Measurements from ENCODE around the gene FCER1A. TPM values are rescaled to one million over a fixed set of nuclear protein-coding genes. Genes with fewer than 3 reads are reported as not detected.
"Not testable (repeated sequence)": the region's sequence is repeated elsewhere in the genome, so short reads cannot be mapped to it uniquely, and the experiment has no call there.

Gene FCER1A
- total RNA-seq, 8 experiments from 2014 or later = not detected

DNA sequence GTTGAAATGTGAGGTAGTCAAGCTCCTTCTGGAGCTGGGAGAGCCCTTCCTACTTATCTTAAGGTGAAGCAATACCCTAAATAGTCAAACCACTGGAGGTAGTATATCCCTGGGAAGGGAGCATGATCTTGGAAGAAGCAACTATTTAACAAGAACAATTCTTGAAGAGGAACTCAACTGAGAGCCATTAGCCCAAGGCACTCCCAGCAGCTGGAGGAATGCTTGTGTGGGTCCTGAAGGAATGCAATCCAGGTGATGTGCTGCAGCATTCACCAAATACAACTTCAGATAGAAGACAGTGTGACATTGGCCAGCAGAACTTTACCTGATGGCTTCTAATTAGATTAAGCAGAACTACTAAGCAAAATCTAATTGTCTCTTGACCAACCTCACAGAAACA lies 9.5 kb downstream of the FCER1A start:
- ATAC-seq (replicated peaks in 6 of 8) = no peak
- Histone ChIP-seq H3K4me1 (replicated peaks in 1 of 2) (no peaks in the 10 kb centered on the region), H3K27ac (no peak overlapping the region), H3K4me3 (no peak overlapping the region)
- in situ Hi-C loops (cut with MboI; ENCODE audit: low pct_unique_long_range_greater_than_20kb in 2 of 9, low sequenced_read_pairs in 9 of 9, unreplicated experiment in 9 of 9) = no loop called here

DNA sequence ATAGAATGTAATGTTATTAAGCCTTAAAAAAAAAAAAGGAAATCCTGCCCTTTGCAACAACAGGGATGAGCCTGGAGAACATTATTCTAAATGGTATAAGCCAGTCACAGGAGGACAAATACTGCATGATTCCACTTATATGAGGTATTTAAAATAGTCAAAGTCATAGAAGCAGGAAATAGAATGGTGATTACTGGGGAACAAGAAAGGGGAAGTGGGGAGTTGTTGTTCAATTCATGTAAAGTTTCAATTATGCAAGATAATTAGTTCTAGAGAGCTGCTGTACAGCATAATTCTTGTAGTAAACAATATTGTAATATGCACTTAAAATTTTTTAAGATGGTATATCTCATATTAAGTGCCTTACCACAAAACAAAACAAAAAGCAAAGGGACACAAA lies 13.2 kb downstream of the FCER1A start:
- H3K4me1 ChIP-seq (replicated peaks in 1 of 2) = no peaks in the 10 kb centered on the region
- no peak overlapping the region for H3K27ac ChIP-seq
- ATAC-seq (replicated peaks in 6 of 8) = no peak
- no peak overlapping the region for H3K4me3 ChIP-seq
- in situ Hi-C loops (cut with MboI; ENCODE audit: low pct_unique_long_range_greater_than_20kb in 2 of 9, low sequenced_read_pairs in 9 of 9, unreplicated experiment in 9 of 9) = no loop called here

DNA sequence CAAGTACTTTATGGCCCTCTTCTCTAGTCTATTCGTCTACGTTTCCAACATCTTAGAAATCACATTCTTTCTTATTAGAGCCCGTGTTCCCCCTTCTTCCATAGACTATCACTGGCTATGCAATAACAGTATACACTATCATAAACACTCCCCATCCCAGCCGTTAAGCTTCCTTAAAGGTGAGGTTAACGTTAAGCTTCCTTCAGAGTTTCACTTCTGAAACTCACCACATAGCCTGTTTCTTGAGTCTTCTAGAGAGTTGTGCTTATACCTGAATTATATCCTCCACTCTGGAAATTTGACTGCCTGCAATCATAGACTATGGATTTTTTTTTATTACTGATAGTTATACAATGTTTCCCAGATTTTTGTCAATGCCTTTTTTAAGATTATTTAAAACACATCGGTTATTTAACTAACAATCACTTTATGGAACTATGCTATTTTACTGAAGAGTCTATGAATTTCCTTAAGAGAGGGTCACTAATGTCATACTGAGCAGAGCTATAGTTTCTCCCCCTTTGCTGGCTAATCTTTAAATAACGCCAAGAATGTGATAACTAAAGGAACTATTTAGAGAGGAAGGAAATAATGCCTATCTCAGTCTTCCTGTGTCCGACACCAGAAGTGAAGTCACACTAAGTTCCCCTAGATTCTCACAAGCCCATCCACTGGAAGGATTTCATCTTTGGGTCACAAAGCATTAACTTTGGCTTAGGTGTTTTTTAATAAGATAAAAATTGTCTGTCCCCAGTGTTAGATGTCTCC lies 16.8 kb downstream of the FCER1A start:
- H3K4me3 ChIP-seq = no peak overlapping the region
- no peaks in the 10 kb centered on the region for H3K4me1 ChIP-seq (replicated peaks in 1 of 2)
- 9 to 100% (median 78%) methylated on average over 1 to 8 of the region's 8 CpGs for WGBS, 10 experiments
- in situ Hi-C loops (cut with MboI; ENCODE audit: low pct_unique_long_range_greater_than_20kb in 2 of 9, low sequenced_read_pairs in 9 of 9, unreplicated experiment in 9 of 9) = no loop called here
- H3K27ac ChIP-seq = no peak overlapping the region
- no peak for ATAC-seq (replicated peaks in 6 of 8)

DNA sequence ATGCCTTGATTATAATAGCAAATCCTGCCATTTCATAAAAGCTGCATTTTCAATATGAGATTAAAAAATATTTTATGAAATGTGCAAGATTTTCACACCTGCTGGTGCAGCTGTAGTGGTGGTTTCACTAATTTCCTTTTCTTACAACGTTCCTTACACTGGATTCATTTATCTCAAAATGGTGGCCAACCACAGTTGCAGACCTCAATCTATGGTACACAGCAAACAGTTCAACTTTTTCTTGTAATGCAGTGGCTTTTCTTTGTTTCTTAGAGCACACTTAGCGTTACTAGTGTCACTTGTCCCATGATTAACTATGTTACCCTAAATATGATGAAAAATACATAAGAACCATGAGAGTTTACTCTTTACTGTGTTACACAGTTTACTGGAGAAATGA lies 32.7 kb downstream of the FCER1A start:
- H3K27ac ChIP-seq = no peak overlapping the region
- in situ Hi-C loops (cut with MboI; ENCODE audit: low pct_unique_long_range_greater_than_20kb in 2 of 9, low sequenced_read_pairs in 9 of 9, unreplicated experiment in 9 of 9) = no loop called here
- no peak overlapping the region for H3K4me3 ChIP-seq
- H3K4me1 ChIP-seq (replicated peaks in 1 of 2) = no peaks in the 10 kb centered on the region
- ATAC-seq (replicated peaks in 6 of 8) = no peak
- 10 to 90% (median 65%) methylated on average over 1 to 2 of the region's 2 CpGs for WGBS, 10 experiments

DNA sequence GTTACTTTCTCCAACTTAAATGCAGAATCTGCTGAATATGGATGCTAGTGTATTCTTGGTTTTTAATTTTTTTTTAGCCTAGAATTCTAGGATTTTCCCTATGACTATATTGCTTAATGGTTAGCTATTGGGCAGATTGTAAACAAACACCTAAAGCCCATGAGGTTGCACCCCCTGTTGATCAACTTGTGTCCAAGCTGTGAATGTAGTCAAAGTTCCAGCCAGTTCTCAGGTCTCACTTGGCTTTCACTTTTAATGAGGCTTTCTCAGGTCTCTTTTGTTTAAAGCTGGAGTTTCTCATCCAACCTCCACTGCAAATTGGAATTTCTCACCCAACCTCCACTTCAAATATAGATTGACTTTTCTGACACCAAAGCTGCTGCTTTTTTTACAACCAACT lies 35.9 kb downstream of the FCER1A start:
- Histone ChIP-seq H3K4me1 (replicated peaks in 1 of 2) (no peaks in the 10 kb centered on the region), H3K27ac (no peak overlapping the region), H3K4me3 (no peak overlapping the region)
- in situ Hi-C loops (cut with MboI; ENCODE audit: low pct_unique_long_range_greater_than_20kb in 2 of 9, low sequenced_read_pairs in 9 of 9, unreplicated experiment in 9 of 9) = no loop called here
- ATAC-seq (replicated peaks in 6 of 8) = no peak

DNA sequence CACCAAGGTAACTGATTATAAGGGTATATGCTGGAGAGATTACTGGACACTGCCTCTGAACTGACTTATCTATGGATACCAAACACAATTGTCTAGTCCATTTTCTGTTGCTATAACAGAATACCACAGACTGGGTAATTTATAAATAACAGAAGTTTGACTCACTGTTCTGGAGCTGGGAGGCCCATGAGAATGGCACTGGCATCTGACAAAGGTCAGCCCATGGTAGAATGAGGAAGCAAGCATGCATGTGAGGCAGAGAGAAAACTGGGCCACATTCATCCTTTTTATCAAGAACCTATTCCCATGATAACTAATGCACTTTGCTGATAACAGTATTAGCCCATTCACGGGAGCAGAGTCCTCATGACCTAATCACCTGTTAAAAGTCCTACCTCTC lies 37.4 kb downstream of the FCER1A start:
- H3K4me3 ChIP-seq = no peak overlapping the region
- 33 to 100% (median 79%) methylated on average over 1 of the region's 1 CpG; no CpG with 5 or more reads in 4 of the 10 experiments for WGBS, 10 experiments
- H3K27ac ChIP-seq = no peak overlapping the region
- ATAC-seq (replicated peaks in 6 of 8) = no peak
- in situ Hi-C loops (cut with MboI; ENCODE audit: low pct_unique_long_range_greater_than_20kb in 2 of 9, low sequenced_read_pairs in 9 of 9, unreplicated experiment in 9 of 9) = no loop called here
- H3K4me1 ChIP-seq (replicated peaks in 1 of 2) = no peaks in the 10 kb centered on the region

DNA sequence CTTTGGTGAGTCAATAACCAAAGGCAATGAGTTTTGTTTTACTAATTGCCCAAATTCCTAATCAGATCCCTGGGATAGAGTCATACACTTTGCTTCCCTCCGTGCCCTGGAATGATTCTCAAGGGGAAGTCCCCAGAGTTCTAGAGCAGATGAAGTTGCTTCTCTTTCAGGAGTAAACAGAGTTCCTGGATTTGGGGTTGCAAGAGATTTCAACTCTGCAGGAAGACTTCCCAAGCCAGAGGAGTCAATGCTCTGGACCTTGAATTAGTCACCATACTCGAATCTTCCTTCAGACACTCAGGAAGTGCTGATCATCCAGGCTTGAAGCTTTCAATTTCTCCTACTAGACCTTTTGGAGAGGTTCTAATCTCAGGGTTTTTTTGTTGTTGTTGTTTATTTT lies 39.6 kb downstream of the FCER1A start:
- 0 to 57% (median 14%) methylated on average over 1 to 2 of the region's 2 CpGs for WGBS, 10 experiments
- no peak overlapping the region for H3K4me3 ChIP-seq
- H3K27ac ChIP-seq = no peak overlapping the region
- H3K4me1 ChIP-seq (replicated peaks in 1 of 2) = no peaks in the 10 kb centered on the region
- ATAC-seq (replicated peaks in 6 of 8) = no peak
- in situ Hi-C loops (cut with MboI; ENCODE audit: low pct_unique_long_range_greater_than_20kb in 2 of 9, low sequenced_read_pairs in 9 of 9, unreplicated experiment in 9 of 9) = no loop called here

DNA sequence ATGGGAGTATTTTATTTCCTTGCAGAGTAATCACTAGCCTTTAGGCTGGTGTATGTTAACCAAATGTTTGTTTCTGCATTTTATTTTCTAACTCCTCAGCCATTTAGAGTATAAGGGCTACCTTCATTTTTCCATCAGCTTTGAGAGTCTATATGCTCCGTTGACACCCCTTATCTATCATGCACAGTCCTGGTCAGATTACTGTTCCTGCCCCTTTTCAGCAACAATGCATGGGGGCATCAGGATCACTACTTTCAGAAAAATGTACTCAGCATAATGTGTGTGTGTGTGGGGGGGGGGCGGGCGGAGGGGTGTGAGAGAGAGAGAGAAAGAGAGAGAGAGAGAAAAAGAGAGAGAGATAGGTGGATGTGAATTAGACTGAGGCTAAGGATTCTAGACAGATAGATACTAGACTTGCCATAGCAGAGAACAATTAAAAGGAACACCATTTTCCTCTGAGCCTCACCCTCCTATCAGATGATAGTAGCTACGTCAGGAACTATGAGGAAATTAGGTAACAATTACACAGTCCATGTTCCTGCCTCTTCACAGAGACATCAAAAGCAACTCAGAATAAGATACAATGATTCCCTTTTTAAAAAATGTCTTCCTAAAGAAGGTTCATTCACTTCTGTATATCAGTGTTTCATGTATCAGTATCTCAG lies 40.8 kb downstream of the FCER1A start:
- Histone ChIP-seq H3K27ac (no peak overlapping the region), H3K4me1 (replicated peaks in 1 of 2) (no peaks in the 10 kb centered on the region), H3K4me3 (no peak overlapping the region)
- no peak for ATAC-seq (replicated peaks in 6 of 8)
- in situ Hi-C loops (cut with MboI; ENCODE audit: low pct_unique_long_range_greater_than_20kb in 2 of 9, low sequenced_read_pairs in 9 of 9, unreplicated experiment in 9 of 9) = no loop called here
- 23 to 80% (median 59%) methylated on average over 1 to 2 of the region's 4 CpGs; no CpG with 5 or more reads in 4 of the 10 experiments for WGBS, 10 experiments

DNA sequence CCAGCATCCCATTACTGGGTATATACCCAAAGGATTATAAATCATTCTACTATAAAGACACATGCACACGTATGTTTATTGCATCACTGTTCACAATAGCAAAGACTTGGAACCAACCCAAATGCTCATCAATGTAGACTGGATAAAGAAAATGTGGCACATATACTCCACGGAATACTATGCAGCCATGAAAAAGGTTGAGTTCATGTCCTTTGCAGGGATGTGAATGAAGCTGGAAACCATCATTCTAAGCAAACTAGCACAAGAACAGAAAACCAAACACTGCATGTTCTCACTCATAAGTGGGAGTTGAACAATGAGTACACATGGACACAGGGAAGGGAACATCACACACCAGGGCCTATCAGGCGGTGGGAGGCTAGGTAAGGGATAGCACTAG lies 47.2 kb downstream of the FCER1A start:
- 0 to 90% (median 50%) methylated on average over 1 to 3 of the region's 3 CpGs for WGBS, 10 experiments
- ATAC-seq (replicated peaks in 6 of 8); H3K4me3 ChIP-seq; H3K4me1 ChIP-seq (replicated peaks in 1 of 2); in situ Hi-C loops (cut with MboI; ENCODE audit: low pct_unique_long_range_greater_than_20kb in 2 of 9, low sequenced_read_pairs in 9 of 9, unreplicated experiment in 9 of 9); H3K27ac ChIP-seq: not testable (repeated sequence)

DNA sequence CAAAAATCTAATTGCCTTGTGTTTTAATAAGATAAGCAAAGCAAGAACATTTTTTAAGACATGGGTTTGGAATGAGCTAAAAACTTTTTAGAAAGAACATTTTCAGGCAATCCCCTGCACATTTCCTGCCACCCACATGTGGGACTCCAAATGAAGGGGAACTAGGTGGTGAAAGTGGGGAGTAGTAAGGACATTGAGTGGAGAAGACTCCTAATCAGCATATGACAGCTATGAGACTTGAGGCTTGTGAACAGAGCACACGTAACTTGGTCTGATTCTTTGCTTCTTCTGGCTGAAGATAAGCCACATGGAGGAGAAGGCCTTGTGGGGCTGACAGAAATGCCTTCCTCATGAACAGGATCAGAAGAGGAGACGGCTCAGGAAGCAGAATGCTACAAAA lies 50.3 kb downstream of the FCER1A start:
- 0 to 64% (median 28%) methylated on average over 1 to 2 of the region's 2 CpGs; no CpG with 5 or more reads in 2 of the 10 experiments for WGBS, 10 experiments
- in situ Hi-C loops (cut with MboI; ENCODE audit: low pct_unique_long_range_greater_than_20kb in 2 of 9, low sequenced_read_pairs in 9 of 9, unreplicated experiment in 9 of 9) = no loop called here
- Histone ChIP-seq H3K4me1 (replicated peaks in 1 of 2) (no peaks in the 10 kb centered on the region), H3K27ac (no peak overlapping the region), H3K4me3 (no peak overlapping the region)
- ATAC-seq (replicated peaks in 6 of 8) = no peak

Other genes starting within 250 kb of the FCER1A start
- gene AIM2, start 225.6 kb upstream of the FCER1A start, total RNA-seq = 1 to 10 TPM in 5 of 8 experiments, not detected in 3; 2.2 to 4.1 (median 2.8) TPM
- 100 to 1,000 TPM in 5 of 8 experiments, 1 to 10 TPM in 1, under 1 TPM in 2; 0.14 to 221 (median 110) TPM for gene CADM3, start 130.7 kb upstream of the FCER1A start, total RNA-seq
- gene ACKR1, start 97.5 kb upstream of the FCER1A start, total RNA-seq = 10 to 100 TPM in 1 of 8 experiments, 1 to 10 TPM in 4, under 1 TPM in 1, not detected in 2; 0.52 to 12.0 (median 4.1) TPM
- gene OR10J4, start 129.9 kb downstream of the FCER1A start, total RNA-seq = under 1 TPM in 1 of 8 experiments, not detected in 7; 0.33 TPM
- under 1 TPM in 5 of 8 experiments, not detected in 3; 0.05 to 0.62 (median 0.14) TPM for gene OR10J1, start 137.4 kb downstream of the FCER1A start, total RNA-seq
- gene OR10J5, start 233.7 kb downstream of the FCER1A start, total RNA-seq = under 1 TPM in 1 of 8 experiments, not detected in 7; 0.66 TPM